HG02623 (cell line): ENCODE results near the gene MIGA1.
"Not testable (repeated sequence)": the region's sequence is repeated elsewhere in the genome, so short reads cannot be mapped to it uniquely, and the experiment has no call there.

ENCODE experiments used
- ATAC-seq: cut with Tn5 transposase; IDR thresholded peaks from one replicate; pipeline ENCODE4 v1.9.1; 2021; ENCODE audit warnings: moderate library complexity; ENCODE audit not compliant: unreplicated experiment

Gene MIGA1

DNA sequence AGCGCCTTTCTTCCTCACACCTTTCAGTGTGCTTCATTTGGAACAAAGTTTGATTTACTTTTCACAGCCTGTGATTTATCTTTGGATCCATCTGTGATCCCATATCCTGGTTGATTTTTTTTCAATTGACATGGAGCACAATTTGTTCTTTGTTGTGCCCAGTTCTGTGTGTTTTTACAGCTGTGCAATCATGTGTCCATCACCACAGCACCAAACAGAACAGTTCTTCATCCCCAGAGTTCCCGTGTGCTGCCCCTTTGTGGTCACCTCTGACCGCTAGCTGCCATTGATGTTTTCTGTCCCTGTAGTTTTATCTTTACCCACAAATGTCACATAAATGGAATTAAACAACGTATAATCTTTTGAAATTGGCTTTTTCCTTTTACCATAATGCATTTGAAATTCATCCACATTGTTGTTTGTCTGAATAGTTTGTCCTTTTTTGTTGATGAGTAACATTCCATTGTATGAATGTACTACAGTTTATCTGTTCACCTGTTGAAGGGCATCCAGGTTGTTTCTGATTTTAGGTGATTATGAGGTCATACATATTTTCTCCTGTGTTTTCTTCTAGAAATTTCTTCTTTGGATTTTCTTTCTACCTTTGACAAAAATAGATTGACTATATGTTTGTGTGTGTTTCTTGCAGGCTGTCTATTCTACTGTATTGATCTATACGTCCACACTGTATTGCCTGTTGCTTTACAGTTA lies 17.4 kb downstream of the MIGA1 start:
- ATAC-seq, result no peak

DNA sequence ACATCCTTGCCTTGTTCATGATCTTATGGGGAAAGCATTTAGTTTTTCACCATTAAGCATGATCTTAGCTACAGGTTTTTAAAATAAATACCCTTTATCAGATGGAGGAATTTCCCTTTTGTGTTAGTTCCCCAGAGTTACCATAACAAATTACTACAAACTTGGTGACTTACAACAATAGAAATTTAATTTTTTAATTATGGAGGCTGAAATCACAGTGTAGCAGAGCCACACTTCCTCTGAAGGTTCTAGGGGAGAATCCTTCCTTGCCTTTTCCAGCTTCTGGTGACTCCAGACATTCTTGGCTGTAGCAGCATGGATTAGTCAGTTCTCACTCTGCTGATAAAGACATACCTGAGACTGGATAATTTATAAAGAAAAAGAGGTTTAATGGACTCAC lies 18.5 kb downstream of the MIGA1 start:
- no peak for ATAC-seq

DNA sequence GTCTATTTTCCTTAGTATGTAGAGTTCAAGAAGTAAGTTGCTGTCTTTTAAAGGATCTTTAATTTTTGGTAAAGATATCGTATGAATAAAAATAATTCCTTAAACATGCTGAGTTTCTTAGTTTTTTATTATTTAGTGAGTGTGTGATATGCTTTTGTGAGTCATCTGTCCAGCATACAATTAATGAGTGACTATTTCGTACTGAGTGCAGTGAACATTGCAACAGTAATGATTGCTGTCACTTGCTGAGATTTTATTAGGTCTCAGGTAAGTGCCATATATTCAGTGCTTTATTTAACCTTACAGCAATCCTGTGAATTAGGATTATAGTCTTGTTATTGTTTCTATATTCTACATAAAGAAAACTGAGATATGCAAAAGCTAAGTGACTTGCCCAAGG lies 22.6 kb downstream of the MIGA1 start:
- no peak for ATAC-seq

DNA sequence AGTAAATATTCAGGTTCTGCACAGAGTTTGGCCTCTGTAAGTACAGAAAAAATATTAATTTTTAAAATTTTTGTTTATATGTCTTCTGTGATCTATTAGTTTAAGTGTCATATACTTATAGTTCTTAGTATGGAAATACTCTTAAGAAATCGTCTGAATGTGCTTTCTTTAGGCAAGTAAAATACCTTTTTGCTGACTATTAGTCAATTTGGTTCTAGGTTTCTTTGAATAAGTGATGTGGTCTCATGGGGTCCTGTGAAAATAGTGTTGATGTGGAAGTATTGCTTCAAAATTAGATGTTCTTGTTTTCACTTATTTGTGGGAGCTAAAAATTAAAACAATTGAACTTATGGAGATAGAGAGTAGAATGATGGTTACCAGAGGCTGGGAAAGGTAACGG lies 23.9 kb downstream of the MIGA1 start:
- ATAC-seq, result no peak

DNA sequence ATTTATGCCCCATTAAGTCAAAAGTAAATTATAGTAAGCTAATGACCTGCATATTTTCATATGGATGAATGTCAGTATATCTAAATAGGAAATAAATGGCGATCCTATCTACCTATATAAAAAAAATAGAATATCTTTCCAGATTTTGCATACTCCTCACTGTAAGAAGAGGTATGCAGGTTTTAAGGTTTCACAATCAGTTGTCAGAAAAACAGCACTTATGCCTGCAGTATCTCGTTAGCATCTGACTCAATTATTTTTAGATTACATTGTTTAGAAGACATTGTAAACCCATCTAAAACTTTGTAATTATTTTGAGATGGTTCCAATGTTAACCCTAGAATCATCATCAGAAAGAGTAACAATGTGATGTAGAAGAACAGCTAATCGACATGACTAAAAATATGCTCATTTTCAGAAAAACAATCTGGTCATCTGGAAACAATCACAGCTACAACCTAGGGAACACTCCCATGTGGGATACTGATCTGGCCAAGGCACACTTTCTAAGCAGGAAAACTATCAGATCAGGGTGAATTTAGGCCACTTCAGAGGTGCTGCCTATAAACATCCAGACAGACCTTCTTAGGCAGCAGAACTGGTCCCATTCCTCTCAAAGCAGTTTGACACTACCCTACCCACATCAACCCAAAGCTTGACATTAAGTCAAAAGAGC lies 30.5 kb downstream of the MIGA1 start:
- not testable (repeated sequence) for ATAC-seq

DNA sequence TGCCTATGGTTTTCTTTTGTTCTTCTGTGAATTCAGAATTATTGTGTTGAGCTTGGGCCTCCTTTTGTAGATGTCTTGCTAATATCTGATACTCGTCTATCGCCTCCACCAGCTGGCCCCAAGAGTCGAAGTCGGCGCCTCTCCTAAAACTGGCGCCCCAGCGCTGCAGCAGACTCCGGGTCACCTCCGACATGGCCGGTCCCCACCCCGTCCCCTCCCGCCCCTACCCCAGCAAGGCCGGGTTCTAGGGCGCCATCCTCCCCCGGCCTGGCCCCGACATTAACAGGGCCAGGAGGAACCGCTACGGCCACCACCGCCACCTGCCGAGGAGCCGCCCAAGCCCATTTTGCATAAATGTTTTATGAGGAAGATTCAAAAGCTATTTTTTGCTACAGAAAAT lies 32.1 kb downstream of the MIGA1 start:
- not testable (repeated sequence) for ATAC-seq

DNA sequence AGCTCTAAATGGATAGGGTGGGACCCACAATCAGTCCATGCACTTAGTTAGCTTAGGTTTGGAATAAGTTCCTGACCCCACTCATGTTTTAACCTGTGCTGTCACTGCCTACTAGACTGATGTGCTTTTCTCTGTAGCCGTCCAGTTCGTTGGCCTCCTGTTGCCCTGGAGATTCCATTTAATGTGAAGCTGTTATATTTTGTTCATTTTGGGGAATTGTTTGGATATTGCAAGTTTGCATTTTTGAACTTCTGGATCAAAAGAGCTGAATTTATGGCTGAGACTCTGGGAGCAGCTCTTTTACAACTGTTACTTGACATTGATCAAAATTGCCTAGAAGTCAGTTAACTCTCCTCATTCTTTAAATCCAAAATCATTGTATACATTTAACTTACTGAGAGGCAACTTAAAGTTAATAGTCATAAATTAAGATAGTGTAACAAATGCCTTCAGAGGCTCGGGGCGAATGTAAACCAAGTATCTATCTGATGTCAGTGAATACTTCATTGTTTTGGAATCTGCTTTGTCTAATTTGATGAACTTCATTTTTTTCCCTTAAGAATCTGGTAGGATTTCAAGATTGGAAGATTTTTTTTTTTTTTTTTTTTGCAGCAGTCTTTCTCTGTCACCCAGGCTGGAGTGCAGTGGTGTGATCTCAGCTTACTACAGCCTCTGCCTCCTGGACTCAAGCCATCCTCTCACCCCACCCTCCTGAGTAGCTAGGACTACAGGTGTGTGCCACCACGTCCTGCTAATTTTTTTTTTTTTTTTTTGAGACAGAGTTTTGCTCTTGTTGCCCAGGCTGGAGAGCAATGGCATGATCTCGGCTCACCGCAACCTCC lies 38.1 kb downstream of the MIGA1 start:
- no peak for ATAC-seq

DNA sequence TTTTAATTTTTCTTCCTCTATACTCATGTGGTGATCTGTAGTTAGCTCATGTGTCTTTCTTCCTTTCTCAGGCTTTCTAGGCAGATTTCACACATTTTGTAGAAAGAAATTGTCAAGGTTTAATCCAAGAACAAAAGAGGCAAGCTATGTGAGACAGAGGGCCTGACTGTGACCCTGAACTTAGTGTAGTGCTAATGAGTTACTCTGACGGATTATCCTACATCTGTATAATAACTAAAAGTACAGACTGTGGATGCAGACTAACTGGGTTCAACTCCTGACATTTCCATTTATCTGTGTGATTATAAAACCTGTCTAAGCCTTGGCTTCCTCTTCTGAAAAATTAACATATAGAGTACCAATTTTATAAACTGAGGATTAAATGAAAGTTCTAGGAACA lies 40.7 kb downstream of the MIGA1 start:
- ATAC-seq, result no peak

DNA sequence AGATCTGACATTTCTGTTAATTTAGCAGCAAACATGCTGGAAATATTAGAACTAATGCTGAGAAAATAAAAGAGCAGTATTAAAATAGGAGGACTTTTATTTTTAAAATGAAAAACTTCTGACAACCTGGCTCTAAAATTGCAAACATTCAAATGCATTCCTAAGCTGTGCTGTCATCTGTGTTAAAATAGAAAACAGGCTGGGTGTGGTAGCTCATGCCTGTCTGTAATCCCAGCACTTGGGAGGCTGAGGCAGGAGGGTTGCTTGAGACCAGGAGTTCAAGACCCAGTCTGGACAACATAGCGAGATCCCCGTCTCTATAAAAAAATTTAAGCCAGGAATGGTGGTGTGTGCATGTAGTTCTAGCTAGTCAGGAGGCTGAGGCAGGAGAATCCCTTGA lies 44.6 kb downstream of the MIGA1 start:
- ATAC-seq, result no peak

DNA sequence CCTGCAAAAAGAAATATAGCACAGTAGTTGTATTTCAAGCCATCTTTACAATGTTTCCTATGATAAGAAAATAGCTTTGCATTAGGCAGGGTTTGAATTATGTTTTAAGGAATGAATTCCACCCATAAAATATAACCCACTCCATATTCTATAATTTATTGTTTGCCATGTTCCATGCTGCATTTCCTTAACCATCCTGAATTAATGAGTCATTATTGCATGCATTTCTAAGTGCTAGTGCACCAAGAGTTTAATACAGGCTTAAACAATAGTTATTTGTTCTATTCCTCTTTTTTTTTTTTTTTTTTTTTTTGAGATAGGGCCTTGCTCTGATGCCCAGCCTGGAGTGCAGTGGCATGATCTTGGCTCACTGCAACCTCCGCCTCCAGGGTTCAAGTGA lies 45.2 kb downstream of the MIGA1 start:
- no peak for ATAC-seq

DNA sequence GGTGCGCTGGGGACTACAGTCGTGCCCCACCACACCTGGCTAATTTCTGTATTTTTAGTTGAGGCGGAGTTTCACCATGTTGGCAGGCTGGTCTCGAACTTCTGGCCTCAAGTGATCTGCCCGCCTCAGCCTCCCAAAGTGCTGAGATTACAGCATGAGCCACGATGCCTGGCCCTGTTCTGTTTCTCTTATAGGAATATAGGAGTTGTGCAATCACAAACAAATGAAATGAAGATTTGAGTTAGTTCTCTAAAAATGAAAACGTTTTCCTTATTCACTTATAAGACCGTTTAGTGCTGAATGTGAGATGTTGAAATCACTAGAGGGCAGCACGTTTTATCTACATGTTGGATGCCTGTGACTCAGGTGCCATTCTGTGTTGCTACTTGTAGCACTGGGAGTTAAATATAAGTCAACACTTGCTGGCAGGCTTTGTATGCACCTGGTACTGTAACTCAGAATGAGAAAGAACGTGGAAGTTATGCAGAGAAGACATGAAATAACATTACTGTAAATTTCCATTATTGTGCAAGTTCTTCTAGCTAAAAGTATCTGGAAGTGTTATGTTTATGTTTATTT lies 45.8 kb downstream of the MIGA1 start:
- peak; percentile 75 for ATAC-seq

DNA sequence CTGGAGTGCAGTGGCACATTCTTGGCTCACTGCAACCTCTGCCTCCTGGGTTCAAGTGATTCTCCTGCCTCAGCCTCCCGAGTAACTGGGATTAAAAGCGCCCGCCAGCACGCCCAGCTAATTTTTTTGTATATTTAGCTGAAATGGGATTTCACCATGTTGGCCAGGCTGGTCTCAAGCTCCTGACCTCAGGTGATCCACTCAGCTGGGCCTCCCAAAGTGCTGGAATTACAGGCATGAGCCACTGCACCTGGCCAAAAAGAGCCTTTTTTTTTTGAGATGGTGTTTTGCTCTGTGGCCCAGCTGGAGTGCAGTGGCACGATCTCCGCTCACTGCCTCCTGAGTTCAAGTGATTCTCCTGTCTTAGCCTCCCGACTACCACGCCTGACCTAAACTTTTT lies 47.4 kb downstream of the MIGA1 start:
- not testable (repeated sequence) for ATAC-seq

DNA sequence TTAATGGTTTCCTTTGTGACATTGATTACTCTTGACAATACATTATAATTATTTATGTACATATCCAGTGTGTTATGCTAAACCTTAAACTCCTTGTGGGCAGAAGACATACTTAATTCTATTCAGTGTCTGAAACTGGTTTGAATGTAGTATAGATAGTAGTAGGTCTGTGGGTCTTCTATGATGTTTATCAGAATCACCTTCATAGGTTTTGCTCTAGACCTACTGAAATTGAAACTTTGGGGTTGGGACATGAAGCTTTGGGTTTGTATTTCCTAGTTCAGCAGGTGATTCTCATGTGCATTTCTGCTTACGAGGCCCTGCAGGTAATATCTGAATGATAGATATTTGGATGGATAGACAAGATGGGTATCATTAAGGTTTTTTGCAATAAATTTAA lies 48.6 kb downstream of the MIGA1 start:
- ATAC-seq, result no peak

DNA sequence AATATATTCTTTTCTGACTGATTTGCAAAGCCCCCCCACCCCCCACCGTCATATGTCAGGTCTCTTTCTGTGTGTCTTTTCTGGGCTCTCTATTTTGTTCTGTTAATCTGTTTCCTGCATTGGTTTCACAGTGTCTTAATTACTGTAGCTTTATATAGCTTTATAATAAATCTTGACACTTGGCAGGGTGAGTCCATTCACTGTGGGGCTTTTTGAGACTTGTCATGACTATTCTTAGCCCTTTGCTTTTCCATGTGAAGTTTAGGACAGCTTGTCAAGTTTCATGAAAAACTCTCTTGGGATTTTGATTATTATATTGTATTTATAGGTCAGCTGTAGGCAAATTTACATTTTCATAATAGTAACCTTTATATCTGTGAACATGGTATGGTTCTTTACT lies 50.4 kb downstream of the MIGA1 start:
- no peak for ATAC-seq

DNA sequence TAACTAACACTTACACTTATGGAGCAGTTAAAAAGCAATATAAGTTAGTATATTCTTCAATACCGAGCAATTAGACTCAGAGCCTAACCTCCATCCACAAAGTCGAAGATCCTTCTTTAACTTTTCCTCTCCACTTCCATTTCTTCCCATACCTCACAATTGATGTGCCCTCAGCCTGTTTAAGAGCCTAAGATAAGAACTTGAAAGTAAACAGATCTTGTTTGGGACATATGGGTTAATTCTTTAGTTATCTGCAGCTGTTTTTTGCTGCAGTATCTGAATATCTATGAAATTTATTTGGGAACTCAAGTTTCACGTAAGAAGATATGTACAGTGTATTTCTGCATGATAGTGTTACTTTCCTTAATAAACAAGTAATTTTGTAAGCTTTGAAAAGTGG lies 51.5 kb downstream of the MIGA1 start:
- ATAC-seq, result no peak

DNA sequence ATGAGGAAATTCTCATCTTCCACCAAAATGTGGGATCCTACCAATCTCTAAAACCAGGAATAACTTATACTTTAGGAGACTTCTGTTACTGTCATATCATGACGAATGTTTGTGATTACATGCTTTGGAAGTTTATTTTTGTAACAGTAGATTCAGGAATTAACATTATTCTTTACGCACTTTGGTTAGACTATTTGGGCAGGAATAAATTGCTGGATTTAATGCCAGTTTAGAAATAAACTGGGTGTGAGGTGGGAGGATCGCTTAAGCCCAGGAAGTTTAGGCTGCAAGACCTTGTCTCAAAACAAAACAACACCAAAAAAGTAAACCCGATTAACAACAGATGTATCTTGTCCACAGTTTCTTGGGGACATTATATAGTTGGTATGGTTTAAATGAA lies 52.1 kb downstream of the MIGA1 start:
- ATAC-seq, result no peak

DNA sequence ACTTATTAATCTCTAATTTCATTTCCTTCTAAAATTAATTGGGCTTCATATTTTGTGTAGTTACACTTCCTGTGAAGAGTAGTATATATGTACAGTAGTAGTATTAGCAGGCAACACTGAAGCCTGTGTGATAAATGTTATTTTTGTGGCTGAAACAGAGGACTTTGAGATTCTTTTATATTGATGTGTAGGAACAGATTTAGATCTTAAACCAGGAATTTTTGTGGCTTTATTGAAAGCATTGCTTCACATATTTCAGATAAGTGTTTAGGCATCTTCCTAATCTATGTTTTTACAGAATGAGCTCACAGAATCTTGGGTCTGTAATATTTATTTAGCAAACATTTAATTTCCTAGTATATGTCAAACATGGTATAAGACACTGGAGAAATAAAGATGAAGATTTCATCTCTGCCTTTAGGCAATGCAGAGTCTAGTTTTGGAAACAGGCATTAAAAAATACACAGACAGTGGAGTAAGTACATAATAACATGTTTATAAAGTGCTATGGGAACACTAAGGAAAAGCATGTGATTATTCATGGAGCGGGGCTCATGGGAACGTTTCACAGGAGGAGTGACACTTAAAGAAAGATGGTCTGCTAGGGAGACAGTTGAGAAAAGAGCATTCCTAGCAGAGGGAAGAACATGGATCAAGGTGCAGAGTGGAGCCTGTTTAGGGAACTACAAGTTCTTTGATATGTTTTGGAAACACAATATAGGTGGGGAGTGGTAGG lies 52.7 kb downstream of the MIGA1 start:
- ATAC-seq, result no peak

DNA sequence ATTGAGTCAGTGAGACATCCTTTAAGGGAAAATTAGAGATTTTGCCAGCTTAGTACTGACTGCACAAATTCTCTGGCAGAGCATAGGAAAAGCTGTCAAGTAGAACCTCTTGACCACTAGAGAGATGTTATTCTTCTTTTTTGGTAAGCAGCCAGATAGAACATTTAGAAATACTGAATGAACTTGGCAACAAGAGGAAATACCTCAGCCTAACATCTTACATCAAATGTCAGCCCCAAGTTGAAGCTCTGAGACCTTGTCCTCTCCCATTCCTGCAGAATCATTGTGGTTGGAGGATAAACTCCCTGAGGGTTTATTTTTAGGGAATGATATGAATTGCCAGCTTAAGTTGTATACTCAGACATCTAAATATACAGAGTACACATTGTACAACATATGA lies 53.5 kb downstream of the MIGA1 start:
- ATAC-seq, result no peak

DNA sequence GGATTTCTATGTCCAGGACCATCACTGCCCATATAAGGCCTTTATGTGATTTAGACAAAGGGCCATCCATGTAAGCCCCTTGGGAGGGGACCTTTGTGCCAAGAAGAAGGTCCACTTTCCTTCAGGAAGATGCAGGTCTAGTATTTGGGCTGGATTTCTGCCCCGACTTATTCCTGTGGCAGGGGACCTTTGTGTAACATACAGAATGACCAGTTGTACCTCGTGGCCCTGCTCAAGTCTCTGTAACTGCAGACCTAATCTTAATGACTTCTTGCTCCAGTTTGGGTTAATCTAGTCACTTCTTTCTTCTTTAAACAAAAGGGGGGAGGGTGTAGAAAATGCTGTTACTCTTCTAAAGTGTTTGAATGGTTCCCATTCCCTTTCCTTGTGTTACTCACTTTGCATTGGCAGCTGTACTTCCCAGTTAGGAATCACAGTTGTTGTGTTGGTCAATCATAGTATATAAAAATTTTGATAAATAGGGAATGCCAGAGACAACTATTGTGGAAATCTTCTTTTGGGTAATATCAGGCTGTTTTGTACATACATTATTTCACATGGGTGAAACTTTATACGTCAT lies 54.2 kb downstream of the MIGA1 start:
- no peak for ATAC-seq

DNA sequence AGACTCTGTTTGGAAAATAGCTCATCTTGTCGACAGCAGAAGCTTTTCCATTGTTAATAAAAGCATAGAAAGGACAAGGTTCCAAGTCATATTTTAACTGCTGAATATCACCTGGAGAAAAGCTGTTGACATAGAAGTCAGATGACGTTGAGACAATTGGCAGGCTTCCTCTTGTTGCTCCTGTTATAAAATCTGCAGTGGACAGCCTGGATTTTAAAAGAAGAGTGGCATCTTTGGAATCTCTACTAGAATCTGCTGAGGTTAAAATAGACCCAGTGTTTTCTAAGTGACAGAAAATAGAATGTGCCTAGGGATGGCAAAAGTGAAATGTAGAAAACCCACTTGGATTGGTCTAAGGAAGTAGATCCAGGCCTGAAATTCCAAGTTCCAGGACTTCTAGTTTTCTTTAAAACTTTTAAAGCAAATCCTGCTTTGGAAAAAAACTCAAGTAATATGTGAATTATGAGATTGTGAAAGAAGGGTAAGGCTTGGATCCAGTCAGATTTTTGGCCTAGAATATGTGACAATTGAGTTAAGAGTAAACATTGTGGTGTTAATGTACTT lies 55.4 kb downstream of the MIGA1 start:
- ATAC-seq, result no peak
